Hepatocyte (in vitro differentiated cells): Measurements from ENCODE around the gene SLC39A11. TPM values are rescaled to one million over a fixed set of nuclear protein-coding genes. Genes with fewer than 3 reads are reported as not detected.

ENCODE experiments used
- DNase-seq: peaks from one replicate; pipeline ENCODE4 v3.0.0-alpha.2; 2016; ENCODE audit warnings: low spot score
- H2AFZ ChIP-seq: fragments of 200-600 bp; sonication (generic); 2 replicates; pipeline ENCODE4 v1.6.0; 2016; ENCODE audit warnings: antibody characterized with exemption, mild to moderate bottlenecking
- H3K27ac ChIP-seq: fragments of 200-600 bp; sonication (generic); 2 replicates; pipeline ENCODE4 v1.5.1; 2016; ENCODE audit warnings: mild to moderate bottlenecking
- H3K27me3 ChIP-seq: fragments of 200-600 bp; sonication (generic); 2 replicates; pipeline ENCODE4 v1.6.1; 2016
- H3K36me3 ChIP-seq: fragments of 200-600 bp; sonication (generic); replicated peaks from 2 replicates; pipeline ENCODE4 v1.5.1; 2016; ENCODE audit warnings: low read depth; ENCODE audit not compliant: insufficient read depth
- H3K4me1 ChIP-seq: fragments of 200-600 bp; sonication (generic); 2 replicates; pipeline ENCODE4 v1.5.1; 2016; ENCODE audit warnings: mild to moderate bottlenecking, moderate library complexity; ENCODE audit not compliant: insufficient read depth
- H3K4me2 ChIP-seq: fragments of 200-600 bp; sonication (generic); 2 replicates; pipeline ENCODE4 v1.6.0; 2016
- H3K4me3 ChIP-seq: fragments of 200-600 bp; sonication (generic); 2 replicates; pipeline ENCODE4 v1.5.1; 2016; ENCODE audit warnings: mild to moderate bottlenecking
- H3K79me2 ChIP-seq: fragments of 200-600 bp; sonication (generic); 2 replicates; pipeline ENCODE4 v1.6.0; 2017; ENCODE audit warnings: mild to moderate bottlenecking
- H3K9me2 ChIP-seq: fragments of 200-600 bp; sonication (generic); replicated peaks from 2 replicates; pipeline ENCODE4 v1.6.0; 2017; ENCODE audit warnings: mild to moderate bottlenecking; ENCODE audit not compliant: insufficient read depth
- H3K9me3 ChIP-seq: fragments of 200-600 bp; sonication (generic); 2 replicates; pipeline ENCODE4 v1.5.1; 2016; ENCODE audit warnings: low read depth, mild to moderate bottlenecking
- H4K20me1 ChIP-seq: fragments of 200-600 bp; sonication (generic); 2 replicates; pipeline ENCODE4 v1.6.0; 2016; ENCODE audit warnings: mild to moderate bottlenecking; ENCODE audit not compliant: insufficient read depth, poor library complexity, severe bottlenecking
- CTCF ChIP-seq: fragments of 200-600 bp; sonication (generic); IDR thresholded peaks from 2 replicates; pipeline ENCODE4 v1.5.1; 2016; ENCODE audit warnings: antibody characterized with exemption, mild to moderate bottlenecking; ENCODE audit not compliant: poor library complexity
- EZH2 ChIP-seq: fragments of 200-600 bp; sonication (generic); IDR thresholded peaks from 2 replicates; pipeline ENCODE4 v1.6.1; 2016; ENCODE audit warnings: antibody characterized with exemption, mild to moderate bottlenecking, borderline replicate concordance
- EZH2phosphoT487 ChIP-seq: fragments of 200-600 bp; sonication (generic); IDR thresholded peaks from one replicate; pipeline ENCODE4 v1.6.1; 2018; ENCODE audit warnings: antibody characterized with exemption, mild to moderate bottlenecking, low read depth, moderate library complexity; ENCODE audit not compliant: unreplicated experiment, severe bottlenecking
- whole genome bisulfite sequencing: methylation state at CpG from one replicate; pipeline ENCODE4 v1.1.6; 2016; ENCODE audit warnings: low lambda C conversion rate; ENCODE audit errors: missing lambda C conversion rate; 5-methylcytosine and 5-hydroxymethylcytosine counted together
- polyA plus RNA-seq: library from polyadenylated mRNA; unstranded; fragments of >200 nt; fragmentation: Nextera tagmentation; extraction: Ambion mirVana; gene quantifications from 2 replicates; pipeline ENCODE4 v1.2.1, GENCODE V29; 2016
- total RNA-seq: library from RNA; depleted of rRNA; stranded (reverse); fragments of >200 nt; gene quantifications from 2 replicates; pipeline ENCODE4 v1.2.3, GENCODE V29; 2014

Gene SLC39A11
- total and polyA plus RNA-seq, 2 experiments from 2014 or later, result 37.7 to 39.1 TPM

GRCh38 chr17:72870367-72870985, 222.0 kb downstream of the SLC39A11 start:
- Histone ChIP-seq H2AFZ (no peak overlapping the region), H3K4me1 (no peaks in the 10 kb centered on the region), H4K20me1 (no peaks in the 10 kb centered on the region), H3K79me2 (no peaks in the 10 kb centered on the region), H3K4me2 (no peak overlapping the region), H3K9me3 (no peaks in the 10 kb centered on the region), H3K4me3 (no peak overlapping the region), H3K36me3 (no peaks in the 10 kb centered on the region), H3K27ac (no peak overlapping the region), H3K9me2 (no peaks in the 10 kb centered on the region), H3K27me3 (no peaks in the 10 kb centered on the region)
- WGBS, result 91% methylated on average over 6 of the region's 6 CpGs
- no peak for DNase-seq
- TF ChIP-seq CTCF (no peak), EZH2 (no peak), EZH2phosphoT487 (no peak)

- DNase-seq, result no peak
- Histone ChIP-seq H3K9me2 (no peaks in the 10 kb centered on the region), H4K20me1 (no peaks in the 10 kb centered on the region), H3K4me3 (no peak overlapping the region), H3K79me2 (no peaks in the 10 kb centered on the region), H3K4me2 (no peak overlapping the region), H3K27me3 (no peaks in the 10 kb centered on the region), H2AFZ (no peak overlapping the region), H3K27ac (no peak overlapping the region), H3K9me3 (no peaks in the 10 kb centered on the region), H3K4me1 (no peaks in the 10 kb centered on the region), H3K36me3 (no peaks in the 10 kb centered on the region)
- WGBS, result 94% methylated on average over 7 of the region's 7 CpGs
- no peak for TF ChIP-seq EZH2
- no peak for TF ChIP-seq EZH2phosphoT487
- no peak for TF ChIP-seq CTCF
Measured at GRCh38 chr17:72869630-72870029, 222.9 kb downstream of the SLC39A11 start.

DNA sequence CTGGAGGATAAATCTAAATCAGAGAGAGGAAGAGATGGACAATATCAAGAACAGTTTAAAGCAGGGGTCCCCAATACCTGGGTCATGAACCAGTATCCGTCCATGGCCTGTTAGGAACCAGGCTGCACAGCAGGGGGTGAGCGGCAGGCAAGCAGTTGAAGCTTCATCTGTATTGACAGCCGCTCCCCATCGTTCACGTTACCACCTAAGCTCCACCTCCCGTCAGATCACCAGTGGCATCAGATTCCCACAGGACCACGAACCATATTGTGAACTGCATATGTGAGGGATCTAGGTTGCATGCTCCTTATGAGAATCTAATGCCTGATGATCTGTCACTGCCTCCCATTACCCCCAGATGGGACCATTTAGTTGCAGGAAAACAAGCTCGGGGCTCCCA, 226.5 kb downstream of the SLC39A11 start:
- Histone ChIP-seq H3K4me1 (no peaks in the 10 kb centered on the region), H3K4me2 (no peak overlapping the region), H4K20me1 (no peaks in the 10 kb centered on the region), H2AFZ (no peak overlapping the region), H3K9me3 (no peaks in the 10 kb centered on the region), H3K27ac (no peak overlapping the region), H3K36me3 (no peaks in the 10 kb centered on the region), H3K9me2 (no peaks in the 10 kb centered on the region), H3K79me2 (no peaks in the 10 kb centered on the region), H3K27me3 (no peaks in the 10 kb centered on the region), H3K4me3 (no peak overlapping the region)
- TF ChIP-seq CTCF (no peak), EZH2 (no peak), EZH2phosphoT487 (no peak)
- 93% methylated on average over 8 of the region's 8 CpGs for WGBS
- no peak for DNase-seq
